SK-N-SH (cell line): ENCODE measurements around the gene TNPO1.

Source experiments
- EZH2phosphoT487 ChIP-seq: fragments of 200-600 bp; sonication (generic); IDR thresholded peaks from 2 replicates; pipeline ENCODE4 v1.6.1; 2017; ENCODE audit warnings: low read depth, mixed run types, mild to moderate bottlenecking, antibody characterized with exemption, moderate library complexity, borderline replicate concordance
- GABPA ChIP-seq: IDR thresholded peaks from 2 replicates; pipeline ENCODE4 v1.4.0; 2012; ENCODE audit warnings: low read depth, mild to moderate bottlenecking
- POLR2AphosphoS5 ChIP-seq: IDR thresholded peaks from 2 replicates; pipeline ENCODE4 v1.6.1; 2012; ENCODE audit warnings: low read depth, low read length
- TAF1 ChIP-seq: IDR thresholded peaks from 2 replicates; pipeline ENCODE4 v1.6.1; 2012; ENCODE audit warnings: low read depth, mild to moderate bottlenecking, low read length, moderate library complexity, borderline replicate concordance
- YY1 ChIP-seq: IDR thresholded peaks from 2 replicates; pipeline ENCODE4 v1.4.0; 2012; ENCODE audit warnings: low read depth, mild to moderate bottlenecking
- TF ChIP-seq, protein P1 (sequence below): fragments of 200-600 bp; sonication (generic); IDR thresholded peaks from 2 replicates; pipeline ENCODE4 v1.6.1; 2017; ENCODE audit warnings: antibody characterized with exemption, mild to moderate bottlenecking, moderate library complexity
- TF ChIP-seq, protein P2 (sequence below): IDR thresholded peaks from 2 replicates; pipeline ENCODE4 v1.4.0; 2012; ENCODE audit warnings: low read depth, borderline replicate concordance
- TF ChIP-seq, protein P3 (sequence below): IDR thresholded peaks from 2 replicates; pipeline ENCODE4 v1.4.0; 2012; ENCODE audit warnings: low read depth

DNA sequence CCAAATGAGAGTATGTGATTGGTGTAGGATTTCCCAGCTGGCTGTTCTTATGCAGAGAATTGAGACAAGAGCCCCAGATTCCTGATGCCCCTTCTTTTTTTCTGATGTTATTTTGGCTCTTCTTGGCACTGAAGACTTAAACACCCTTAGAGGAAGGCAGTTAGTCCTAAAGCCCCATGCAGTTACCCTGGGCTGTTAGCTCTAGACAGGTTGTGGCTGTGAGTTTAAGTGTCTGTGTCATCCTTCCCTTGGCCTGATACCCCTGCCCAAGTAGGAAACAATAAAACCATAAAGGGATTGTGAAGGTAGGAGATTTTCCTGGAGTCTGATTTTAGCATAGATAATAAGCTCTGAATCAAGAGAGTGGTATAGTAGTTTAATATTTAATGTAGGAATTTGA, 13.2 kb downstream of the TNPO1 start:
- TF ChIP-seq GABPA (no peak), POLR2AphosphoS5 (no peak), EZH2phosphoT487 (no peak), TAF1 (no peak), YY1 (no peak)
- TF ChIP-seq, protein P1, sequence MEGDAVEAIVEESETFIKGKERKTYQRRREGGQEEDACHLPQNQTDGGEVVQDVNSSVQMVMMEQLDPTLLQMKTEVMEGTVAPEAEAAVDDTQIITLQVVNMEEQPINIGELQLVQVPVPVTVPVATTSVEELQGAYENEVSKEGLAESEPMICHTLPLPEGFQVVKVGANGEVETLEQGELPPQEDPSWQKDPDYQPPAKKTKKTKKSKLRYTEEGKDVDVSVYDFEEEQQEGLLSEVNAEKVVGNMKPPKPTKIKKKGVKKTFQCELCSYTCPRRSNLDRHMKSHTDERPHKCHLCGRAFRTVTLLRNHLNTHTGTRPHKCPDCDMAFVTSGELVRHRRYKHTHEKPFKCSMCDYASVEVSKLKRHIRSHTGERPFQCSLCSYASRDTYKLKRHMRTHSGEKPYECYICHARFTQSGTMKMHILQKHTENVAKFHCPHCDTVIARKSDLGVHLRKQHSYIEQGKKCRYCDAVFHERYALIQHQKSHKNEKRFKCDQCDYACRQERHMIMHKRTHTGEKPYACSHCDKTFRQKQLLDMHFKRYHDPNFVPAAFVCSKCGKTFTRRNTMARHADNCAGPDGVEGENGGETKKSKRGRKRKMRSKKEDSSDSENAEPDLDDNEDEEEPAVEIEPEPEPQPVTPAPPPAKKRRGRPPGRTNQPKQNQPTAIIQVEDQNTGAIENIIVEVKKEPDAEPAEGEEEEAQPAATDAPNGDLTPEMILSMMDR, result no peak
- TF ChIP-seq, protein P2, sequence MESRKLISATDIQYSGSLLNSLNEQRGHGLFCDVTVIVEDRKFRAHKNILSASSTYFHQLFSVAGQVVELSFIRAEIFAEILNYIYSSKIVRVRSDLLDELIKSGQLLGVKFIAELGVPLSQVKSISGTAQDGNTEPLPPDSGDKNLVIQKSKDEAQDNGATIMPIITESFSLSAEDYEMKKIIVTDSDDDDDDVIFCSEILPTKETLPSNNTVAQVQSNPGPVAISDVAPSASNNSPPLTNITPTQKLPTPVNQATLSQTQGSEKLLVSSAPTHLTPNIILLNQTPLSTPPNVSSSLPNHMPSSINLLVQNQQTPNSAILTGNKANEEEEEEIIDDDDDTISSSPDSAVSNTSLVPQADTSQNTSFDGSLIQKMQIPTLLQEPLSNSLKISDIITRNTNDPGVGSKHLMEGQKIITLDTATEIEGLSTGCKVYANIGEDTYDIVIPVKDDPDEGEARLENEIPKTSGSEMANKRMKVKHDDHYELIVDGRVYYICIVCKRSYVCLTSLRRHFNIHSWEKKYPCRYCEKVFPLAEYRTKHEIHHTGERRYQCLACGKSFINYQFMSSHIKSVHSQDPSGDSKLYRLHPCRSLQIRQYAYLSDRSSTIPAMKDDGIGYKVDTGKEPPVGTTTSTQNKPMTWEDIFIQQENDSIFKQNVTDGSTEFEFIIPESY, result no peak
- TF ChIP-seq, protein P3, sequence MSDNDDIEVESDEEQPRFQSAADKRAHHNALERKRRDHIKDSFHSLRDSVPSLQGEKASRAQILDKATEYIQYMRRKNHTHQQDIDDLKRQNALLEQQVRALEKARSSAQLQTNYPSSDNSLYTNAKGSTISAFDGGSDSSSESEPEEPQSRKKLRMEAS, result no peak
